GM10248 (cell line): ENCODE results near the gene SAMD1.

Experiments
- CTCF ChIA-PET: fragments of 300-600 bp; sonication (Branson Sonifier 250); formaldehyde crosslinking; extraction: SDS; loops from one replicate; lab custom pipeline; 2021; ENCODE audit warnings: antibody characterized with exemption; lab: Yijun Ruan, JAX
- POLR2A ChIA-PET: fragments of 350-650 bp; sonication (Branson Sonifier 250); formaldehyde crosslinking; extraction: SDS; loops from one replicate; lab custom pipeline; 2020; ENCODE audit warnings: antibody characterized with exemption; lab: Yijun Ruan, JAX
- DNase-seq: peaks from one replicate; pipeline ENCODE4 v3.0.0; 2012; ENCODE audit errors: extremely low spot score
- CTCF ChIP-seq: IDR thresholded peaks from 2 replicates; pipeline ENCODE4 v1.5.1; 2012; ENCODE audit warnings: mild to moderate bottlenecking, low read depth; ENCODE audit errors: extremely low read depth, missing control alignments, control extremely low read depth

Gene SAMD1

GRCh38 chr19:14088634-14089411, 1.7 kb downstream of the SAMD1 start:
- TF ChIP-seq CTCF: no peak
- ChIA-PET POLR2A (interaction anchor here (0.5 kb wide), 1 partner anchor 241 kb away, joined by 8 read pairs; no protein-coding TSS in a partner anchor), CTCF (interaction anchor here (1.5 to 2.6 kb wide), 2 partner anchors 16 to 26 kb away, joined by 3 to 12 read pairs; partner anchors contain the start of gene MISP3)
- DNase-seq: no peak

GRCh38 chr19:14086098-14086497, 4.5 kb downstream of the SAMD1 start:
- CTCF ChIA-PET: interaction anchor here (1.6 kb wide), 1 partner anchor 50 kb away, joined by 4 read pairs; the partner anchor contains the start of gene ASF1B
- TF ChIP-seq CTCF: no peak
- DNase-seq: no peak
- POLR2A ChIA-PET: no interaction called here

- POLR2A ChIA-PET: no interaction called here
Measured at GRCh38 chr19:14085309-14085995, 5.1 kb downstream of the SAMD1 start, which contains the start of gene C19orf67. TSS of gene C19orf67 (minus strand) at chr19:14085783. CDS start at chr19:14085627, 156 bp downstream.

GRCh38 chr19:14082675-14082960, 7.9 kb downstream of the SAMD1 start:
- ChIA-PET CTCF (interaction anchor here (0.7 to 3.5 kb wide), 6 partner anchors 10 to 349 kb away, joined by 3 to 36 read pairs (median 8); partner anchors contain the start of genes ASF1B and MISP3), POLR2A (interaction anchor here (0.9 kb wide), 1 partner anchor 54 kb away, joined by 3 read pairs; the partner anchor contains the start of gene ASF1B)
- DNase-seq: no peak
- TF ChIP-seq CTCF: no peak

More at GRCh38 chr19:14085309-14085995, 5.1 kb downstream of the SAMD1 start, which contains the start of gene C19orf67:
- CTCF ChIA-PET: interaction anchor here (1.6 kb wide), 1 partner anchor 29 kb away, joined by 4 read pairs; no protein-coding TSS in a partner anchor
- DNase-seq: no peak
- no peak for TF ChIP-seq CTCF

GRCh38 chr19:14081797-14082674, 8.5 kb downstream of the SAMD1 start:
- CTCF ChIA-PET: interaction anchor here (0.6 to 3.5 kb wide), 8 partner anchors 9 to 480 kb away, joined by 3 to 36 read pairs (median 3); partner anchors contain the start of genes ASF1B and MISP3
- POLR2A ChIA-PET: interaction anchor here (0.9 to 1.5 kb wide), 2 partner anchors 55 to 76 kb away, joined by 3 to 6 read pairs; partner anchors contain the start of genes ASF1B and RFX1
- no peak for TF ChIP-seq CTCF
- peak; percentile 52 for DNase-seq
